ENCODE results near the gene MYRIP. TPM values are rescaled to one million over a fixed set of nuclear protein-coding genes. Genes with fewer than 3 reads are reported as not detected.
A peak's percentile ranks its signal among the peaks of the same experiment; 100 is the strongest.
"Not testable (repeated sequence)": the region's sequence is repeated elsewhere in the genome, so short reads cannot be mapped to it uniquely, and the experiment has no call there.

Gene MYRIP
- polyA plus RNA-seq, 1 donor: 1.6 TPM

DNA sequence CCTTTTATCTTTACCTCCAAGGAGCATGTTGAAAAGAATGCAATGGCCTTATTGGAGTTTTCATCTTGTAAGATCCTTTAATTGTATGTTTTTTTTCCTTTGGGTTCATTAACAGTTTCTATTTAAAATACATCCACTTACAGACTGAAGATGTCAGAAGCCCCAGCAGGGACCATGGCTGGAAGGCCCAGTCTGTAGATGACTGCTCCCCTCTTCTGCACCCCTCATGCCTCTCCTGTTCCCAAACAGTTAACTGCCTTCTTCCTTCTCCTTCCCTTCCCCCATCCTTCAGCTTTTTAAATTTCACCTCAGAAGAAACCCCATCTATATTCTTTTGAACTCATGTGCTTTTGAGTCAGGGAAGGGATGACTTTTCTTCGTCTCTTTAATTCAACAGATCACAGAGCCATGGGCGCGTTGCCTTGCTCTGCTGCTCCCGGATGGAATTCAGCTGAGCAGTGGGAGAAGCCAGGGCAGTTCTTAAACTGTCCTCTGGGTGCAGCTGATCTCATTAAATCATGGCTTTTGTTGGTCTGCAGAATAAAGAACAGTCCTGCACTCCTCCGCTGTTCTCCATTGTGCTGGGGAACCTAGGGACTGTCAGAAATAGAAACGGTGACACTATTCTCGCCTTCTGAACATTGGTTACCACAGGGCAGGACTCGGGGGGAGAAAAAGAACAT is 428.6 kb downstream of the MYRIP start:
- peak; percentile 15 for DNase-seq

DNA sequence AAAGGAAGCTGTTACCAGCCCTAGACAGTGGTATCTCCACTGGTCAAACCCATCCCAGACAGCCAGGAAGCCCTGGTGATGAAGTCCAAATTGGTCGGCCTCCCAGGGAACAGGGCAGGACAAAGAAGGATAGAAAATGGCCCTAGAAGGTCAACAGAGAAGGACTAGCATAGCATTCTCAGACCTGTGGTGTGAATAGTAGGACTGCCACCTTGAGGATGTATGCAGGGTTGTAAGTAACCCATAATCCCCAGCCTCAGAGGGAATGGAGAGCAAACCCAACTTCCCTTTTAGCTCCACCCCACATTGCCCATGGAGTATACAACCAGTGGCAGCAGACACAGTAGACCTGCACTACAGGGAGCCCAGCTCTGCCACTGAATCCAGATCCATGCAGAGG is 431.5 kb downstream of the MYRIP start:
- no peak for DNase-seq

DNA sequence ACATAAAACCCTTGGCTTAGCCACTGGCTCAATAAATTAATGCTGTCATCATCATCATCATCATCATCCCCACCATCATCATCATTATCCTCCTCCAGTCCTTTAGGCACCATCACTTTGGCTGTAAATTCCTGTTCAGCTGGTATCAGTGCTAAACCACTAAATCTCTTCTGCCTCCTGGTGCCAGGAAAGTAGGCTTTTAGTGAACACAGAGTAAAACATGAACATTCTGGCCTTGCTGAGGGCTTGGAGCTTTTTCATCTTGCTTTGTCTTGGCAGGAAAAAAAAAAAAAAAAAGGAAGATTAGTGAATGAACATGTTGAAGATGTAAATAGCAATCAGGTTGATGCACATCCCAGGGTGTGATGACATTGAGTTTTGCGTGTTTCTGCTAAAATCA is 432.8 kb downstream of the MYRIP start:
- no peak for DNase-seq

DNA sequence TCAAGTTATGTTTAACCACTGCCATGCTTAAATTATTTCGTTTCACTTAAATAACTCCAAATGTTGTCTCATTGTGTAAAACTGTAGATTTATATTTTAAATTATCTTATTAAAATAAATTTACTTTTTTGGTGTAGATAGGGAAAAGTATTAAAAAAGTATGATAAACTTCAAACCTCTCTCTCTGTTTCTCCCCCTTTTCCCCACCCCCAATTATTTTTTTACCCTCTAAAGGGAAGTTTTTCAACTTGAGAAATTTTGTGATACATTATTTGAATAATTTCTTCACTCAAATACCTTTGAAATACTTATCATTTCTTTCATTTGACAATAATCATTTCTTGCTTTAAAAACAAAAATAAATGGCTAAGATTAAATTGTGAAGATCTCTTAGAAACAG is 433.2 kb downstream of the MYRIP start:
- DNase-seq: no peak

DNA sequence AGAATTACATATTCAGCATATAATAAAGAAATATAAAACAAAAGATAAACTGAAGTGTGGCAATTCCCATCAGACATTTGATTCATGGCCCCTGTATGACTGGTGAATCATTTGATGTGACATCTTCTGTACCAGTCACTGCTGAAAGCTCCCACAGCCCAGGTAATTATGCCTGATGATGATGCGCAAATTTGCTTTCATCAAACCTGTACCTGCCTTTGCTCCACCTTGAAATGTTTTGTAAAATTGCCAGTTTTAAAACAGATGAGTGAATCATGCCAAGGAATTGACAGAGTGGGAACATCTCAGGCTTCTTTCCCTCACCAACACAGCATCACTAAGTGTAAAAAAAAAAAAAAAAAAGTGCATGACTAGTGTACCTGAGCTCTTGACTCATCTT is 433.6 kb downstream of the MYRIP start:
- DNase-seq: no peak

DNA sequence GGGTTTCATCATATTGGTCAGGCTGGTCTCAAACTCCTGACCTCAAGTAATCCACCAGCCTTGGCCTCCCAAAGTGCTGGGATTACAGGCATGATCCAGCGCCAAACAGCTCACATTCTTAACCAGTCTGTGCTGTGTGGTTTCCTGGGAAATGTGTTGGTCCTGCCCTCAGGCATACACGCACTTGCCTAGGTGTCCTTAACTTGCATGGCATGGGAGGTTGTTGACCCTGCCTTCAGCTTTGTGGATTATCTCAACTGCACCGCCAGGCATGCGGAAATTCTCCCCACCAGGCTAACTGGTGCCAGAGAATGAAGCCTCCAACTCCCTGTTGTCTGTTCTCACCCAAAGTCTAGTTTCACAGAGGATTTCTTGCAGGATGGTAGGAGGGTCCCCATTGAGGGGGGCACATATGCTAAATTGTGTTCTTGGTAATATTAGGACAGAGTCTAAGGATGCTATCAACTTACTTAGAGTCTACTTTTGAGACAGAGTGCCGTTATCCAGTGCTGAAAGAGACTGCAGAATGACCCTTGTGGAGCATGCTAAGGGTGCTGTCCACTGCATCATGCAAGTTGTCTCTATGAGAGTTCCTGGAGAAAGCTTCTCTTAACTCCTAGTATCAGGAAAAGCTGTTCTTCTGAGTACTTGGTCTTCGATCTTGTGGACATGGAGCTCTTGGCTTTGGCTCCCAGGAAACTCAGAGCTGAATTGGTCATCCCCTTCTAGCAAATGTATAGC is 438.5 kb downstream of the MYRIP start:
- no peak for DNase-seq

DNA sequence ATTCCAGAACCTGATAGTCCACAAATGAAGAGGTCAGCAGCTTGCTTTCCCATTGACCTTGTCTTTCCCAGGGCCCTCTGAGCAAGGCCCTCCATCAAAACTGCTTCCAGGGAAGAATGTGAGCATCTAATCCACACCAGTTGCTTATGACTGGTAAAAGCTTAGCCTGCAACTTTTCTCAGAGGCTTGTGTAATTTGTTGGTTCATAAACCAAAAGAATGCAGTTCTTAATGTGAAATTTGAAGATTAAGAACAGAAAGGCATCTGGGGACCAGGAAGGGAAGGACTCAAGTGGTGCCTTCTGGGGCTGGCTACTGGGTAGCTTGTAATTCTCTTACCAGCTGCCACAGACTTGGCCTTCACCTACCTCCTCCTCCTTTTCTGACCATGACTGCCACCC is 439.2 kb downstream of the MYRIP start:
- DNase-seq: no peak

DNA sequence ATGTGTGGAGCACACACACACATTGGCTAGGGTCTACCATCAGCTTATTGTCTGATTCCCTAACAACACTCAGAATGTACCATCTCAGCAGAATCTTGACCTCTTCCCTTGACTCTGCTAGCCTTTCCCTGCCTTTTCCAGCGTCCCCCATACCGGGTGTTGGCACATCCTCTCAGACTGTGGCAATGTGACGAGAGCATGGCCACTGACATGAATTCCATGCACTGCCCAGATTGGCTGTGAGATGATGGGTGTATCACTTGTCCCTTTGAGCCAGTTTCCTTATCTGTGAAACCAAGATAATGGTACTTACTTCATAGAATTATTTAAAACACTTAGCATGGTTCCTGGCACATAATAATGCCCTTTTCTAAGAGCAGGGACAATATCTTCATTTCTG is 439.8 kb downstream of the MYRIP start:
- no peak for DNase-seq

DNA sequence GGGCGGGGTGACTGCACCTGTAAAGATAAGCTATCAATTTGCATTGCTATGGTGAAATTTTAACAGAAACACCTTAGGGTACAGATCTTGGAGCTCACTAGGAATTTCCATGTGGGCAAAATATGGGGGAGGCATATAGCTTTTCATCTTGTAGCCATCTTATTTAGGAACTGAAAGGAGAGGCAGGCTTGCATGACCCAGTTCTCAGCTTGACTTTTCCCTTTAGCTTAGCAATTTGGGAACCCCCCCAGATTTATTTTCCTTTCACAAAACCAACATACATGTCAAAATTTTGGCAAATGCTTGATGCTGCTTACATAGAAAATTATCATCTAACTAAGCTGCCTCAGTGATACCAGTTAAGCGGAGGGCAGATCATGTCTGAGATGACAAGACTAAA is 445.1 kb downstream of the MYRIP start:
- DNase-seq: no peak

DNA sequence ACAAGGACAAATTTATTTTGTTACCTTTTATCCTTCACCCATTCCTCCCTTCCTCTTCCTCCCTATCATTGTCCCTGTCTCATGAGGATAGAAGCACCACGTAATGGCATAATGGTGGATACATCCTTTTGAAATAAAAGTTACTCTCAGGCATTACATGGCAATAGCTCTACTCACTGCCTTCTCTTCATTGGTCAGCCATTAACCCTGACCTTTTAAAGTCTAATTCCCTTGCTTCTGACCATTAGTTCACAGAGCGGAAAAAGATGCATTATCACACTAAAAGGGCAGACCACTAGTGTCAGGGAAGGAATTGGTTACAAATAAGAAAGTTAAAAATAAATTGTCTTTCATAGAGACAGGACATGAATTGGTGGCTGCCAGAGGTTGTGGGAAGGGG is 445.5 kb downstream of the MYRIP start:
- DNase-seq: no peak

DNA sequence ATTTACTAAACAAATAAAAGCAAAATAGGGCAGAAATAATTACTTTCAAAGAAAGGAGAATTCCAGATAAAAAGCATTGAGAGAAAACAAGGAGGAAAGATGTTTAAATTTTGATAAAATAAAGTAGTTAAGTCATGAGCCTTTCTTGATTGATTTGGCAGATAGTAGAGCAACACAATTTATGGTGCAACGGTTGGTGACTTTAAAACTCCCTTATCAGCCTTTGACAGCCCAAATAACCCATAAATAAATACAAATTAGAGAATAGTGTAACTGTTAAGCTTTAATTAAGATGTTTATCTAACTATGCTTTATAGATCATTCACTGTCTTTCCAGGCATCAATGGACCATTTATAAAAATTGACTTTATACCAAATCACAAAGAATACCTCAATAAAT is 446.1 kb downstream of the MYRIP start:
- no peak for DNase-seq

DNA sequence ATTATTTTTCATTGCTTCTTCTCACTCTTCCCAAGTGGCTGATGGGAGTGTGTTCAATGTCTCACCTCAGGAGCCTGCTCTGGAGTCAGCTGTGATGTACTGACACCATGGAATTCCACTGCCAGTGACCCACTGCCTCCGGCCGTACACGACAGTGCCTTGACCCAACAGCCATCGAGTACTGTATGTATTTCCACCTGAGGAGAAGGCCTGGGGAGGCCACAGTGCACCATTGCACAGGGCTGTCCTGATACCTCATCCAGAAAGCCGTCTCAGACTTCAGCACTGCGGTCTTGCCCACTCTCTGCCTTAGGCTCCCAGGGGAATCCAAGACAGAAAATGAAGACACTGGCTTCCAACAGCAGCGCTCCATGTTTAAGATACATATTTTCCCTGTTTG is 448.7 kb downstream of the MYRIP start:
- no peak for DNase-seq

DNA sequence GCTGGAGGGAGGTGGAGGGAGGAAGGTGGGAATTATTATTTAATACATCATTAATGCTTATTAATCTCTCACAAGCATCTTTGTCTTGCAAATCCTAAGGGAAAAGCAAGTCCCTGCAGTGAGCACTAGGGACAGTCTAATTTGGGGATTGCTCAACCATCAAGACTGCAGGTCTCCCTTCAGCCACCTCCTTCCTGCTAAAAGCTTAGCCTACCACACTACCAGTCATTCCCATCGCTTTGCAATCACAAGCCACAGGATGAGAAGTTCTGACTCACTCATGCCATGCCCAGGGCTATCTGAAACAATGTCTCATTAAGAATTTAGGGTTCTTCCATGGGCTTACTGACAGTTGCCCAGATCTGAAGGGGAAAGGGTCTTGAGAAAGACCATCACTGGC is 449.1 kb downstream of the MYRIP start:
- no peak for DNase-seq

DNA sequence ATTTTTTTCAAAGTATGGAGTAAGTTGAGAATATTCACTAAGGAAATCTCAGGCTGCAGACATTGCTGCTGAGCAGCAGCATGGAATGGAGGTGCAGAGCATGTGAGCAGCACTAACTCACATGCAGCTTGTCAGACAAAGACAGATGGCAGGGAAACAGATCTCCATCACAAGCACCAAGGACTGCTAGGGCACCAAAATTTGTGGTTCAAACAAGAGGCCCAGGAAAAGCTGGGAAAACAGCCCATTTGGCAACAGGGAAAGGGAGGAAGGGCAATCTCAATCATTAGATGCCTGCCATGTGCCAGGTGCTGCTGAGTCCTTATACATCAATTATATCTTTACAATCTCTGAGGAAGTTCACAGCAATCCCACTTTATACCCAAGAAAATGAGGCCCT is 452.9 kb downstream of the MYRIP start:
- DNase-seq: no peak

DNA sequence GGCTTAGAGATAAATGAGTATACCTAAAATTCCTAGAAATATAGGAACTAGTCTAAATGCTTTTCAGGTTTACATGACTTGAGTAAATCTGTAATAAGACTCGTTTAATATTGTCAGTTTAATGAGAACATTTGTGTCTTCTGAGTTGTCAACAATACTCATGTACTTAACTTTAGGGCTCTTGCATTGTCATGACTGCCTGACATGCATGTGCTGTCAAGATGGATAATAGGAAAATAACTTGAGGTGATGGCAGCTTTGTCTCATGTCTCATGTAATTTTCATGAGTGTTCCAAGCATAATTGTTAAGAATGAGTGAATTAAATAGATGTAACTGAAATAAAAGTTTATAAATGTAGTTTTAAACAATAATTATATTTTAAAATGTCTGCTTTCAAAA is 455.0 kb downstream of the MYRIP start:
- no peak for DNase-seq

DNA sequence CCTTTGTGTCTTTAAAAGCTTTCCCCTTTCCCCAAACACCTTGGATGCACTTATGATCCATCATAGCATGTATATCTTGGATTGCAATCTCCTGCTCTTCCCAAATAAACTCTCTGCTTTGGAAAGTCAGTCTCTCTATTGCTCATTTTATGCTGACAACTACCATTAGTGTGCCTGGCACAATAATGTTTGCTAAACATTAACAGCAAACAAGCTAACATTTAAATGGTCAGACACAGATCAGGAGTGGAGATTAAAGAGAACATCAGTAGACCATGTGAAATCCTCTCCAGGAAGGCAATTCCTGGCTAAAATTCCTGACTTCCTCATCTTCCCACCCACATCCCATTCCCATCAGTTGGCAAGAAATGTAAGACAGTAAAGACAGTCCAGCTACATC is 455.8 kb downstream of the MYRIP start:
- no peak for DNase-seq

DNA sequence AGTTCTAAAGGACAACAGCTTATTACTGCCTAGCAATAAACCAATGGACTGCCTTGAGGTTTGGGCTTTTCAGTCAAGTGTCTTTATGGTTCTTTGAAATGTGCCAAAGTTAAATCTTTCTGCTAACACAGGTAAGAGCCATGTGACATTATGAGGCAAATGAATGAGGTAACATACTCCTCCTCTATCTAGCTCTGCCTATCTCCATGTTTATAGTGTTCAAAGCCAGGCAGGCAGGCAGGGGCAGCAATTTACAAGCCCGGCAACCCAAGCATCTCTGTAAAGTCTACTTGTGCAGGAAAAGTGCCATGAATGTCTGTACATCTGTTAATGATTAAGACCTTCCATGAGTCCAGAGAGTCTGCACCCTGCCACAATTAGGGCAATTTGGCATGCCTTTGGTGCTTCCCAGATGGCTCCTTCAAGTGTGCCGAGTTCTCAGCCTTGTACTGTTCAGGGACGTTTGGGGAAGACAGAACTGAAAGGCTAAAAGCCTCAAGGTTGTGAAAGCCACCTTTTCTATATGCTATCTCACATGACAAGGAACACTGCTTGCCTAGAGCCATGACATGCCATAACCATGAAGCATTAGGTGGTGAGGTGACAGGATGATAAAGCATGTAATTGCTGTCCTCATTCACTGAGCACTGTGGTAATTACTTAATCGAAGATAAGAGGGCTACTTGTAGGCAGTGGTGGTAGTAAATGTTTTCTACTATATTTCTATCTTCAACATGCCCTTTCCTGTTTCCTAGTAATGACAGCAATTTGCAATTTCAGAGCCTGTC is 458.7 kb downstream of the MYRIP start:
- DNase-seq: no peak

DNA sequence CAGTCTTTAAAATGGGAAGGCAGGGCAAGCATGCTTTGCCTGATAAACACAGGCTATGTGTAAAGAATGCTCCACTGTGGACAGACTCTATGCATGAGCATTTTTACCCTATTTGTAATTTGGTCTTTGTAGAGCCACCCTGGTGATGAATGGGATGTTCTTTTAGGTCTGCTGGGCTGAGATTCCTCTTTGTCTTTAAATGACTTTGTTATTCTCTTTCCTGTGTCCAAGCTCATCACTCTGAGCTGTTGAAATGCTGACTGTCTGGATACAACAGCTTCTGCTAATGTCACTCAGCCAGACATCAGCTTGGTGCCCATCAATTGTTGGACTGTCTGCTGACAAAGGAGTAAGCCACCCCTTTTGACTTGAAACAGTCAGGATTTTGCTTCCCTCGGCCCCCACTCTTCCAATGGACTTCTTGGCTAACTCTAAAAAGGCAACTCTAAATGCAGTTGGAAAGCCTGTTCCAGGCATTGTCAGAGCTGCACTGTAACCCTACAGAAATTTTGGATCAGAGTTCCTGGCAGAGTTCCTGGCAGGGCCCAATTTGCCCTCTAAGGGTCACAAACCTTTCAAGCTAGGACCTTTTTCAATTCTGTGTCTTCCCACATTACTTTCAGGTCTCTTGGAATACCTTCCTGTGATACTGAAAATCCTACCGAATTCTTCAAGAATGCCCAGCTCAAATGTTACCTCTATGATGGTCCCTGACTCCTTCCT is 459.6 kb downstream of the MYRIP start:
- no peak for DNase-seq

DNA sequence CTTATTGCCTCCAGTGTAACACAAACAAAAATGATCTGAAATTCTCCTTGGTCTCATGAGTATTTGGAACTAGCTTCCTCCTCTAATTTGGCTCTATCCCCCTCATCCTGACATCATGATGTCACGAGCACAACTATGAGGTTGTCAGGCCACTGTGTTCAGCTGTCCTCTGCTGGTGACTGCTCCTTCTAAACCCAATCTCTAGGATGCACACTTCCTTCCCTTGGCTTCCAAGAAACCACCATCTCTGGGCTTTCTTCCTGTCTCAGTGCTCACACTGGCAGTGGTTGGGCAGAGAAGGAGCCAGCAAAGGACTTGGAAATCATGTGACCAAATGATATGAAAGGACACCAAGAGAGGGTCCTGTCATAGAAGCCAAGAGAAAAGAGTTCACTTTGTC is 469.4 kb downstream of the MYRIP start:
- DNase-seq: no peak

DNA sequence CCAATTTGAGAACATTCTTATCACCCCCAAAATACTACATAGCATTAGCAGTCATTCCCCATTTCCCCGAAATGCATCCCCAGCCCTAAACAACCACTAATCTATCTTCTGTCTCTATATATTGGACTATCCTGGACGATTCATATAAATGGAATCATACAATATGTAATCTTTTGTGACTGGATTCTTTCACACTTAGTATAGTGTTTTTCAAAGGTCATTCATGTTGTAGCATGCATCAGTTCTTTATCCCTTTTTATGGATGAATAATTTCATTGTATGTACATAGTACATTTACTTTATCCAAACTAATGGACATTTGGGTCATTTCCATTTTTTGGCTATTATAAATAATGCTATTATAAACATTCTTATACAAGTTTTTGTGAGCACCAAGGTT is 472.6 kb downstream of the MYRIP start:
- no peak for DNase-seq

DNA sequence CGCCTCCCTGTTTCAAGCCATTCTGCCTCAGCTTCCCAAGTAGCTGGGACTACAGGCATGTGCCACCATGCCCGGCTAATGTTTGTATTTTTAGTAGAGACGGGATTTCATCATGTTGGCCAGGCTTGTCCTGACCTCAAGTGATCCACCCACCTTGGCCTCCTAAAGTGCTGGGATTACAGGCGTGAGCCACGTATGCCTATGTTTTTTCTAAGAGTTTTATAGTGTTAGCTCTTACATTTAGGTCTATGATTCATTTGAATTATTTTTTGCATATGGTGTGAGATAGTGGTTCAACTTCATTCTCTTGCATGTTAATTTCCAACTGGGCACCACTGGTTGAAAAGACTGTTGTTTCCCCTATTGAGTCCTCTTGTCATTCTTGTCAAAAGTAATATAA is 473.6 kb downstream of the MYRIP start:
- DNase-seq: not testable (repeated sequence)

DNA sequence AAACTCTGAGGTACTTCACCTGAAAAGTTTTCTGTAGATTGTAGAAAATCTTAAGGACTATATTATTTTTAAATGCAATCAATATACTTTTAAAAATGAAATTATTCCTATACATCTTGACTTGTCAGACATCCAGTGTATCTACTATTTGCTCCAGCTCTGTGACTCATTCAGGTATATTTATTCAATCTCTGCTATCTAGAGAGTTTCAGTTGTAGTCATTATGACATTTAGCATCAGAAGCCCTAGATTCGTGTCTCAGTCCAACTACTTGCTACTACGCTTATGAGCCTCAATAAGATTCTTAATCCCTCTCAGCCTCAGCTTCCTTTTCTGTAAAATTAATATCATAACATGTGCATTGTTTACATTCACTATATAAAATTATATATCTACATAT is 477.8 kb downstream of the MYRIP start:
- DNase-seq: no peak

DNA sequence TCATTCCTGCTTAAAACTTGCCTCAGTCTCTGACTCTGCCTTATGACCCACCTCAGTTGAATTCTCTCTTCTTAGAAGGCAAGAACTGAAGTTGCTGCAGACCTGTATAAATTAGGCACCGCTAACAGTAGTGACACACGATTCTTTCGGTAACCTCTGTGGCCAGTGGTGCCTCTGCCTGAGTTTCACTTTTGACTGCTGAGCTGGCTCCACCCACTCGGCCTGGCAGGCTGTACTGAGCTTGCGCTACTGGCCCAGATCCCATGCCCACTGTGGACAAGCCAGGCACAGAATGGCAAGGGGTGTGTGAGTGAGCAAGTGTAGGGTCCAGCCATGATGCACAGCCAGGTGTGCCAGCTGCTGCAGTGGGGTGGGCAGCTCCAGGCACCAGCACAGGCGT is 481.0 kb downstream of the MYRIP start:
- DNase-seq: no peak
